GM12801 (cell line): ENCODE data around the gene SNX6.

ENCODE experiments used
- TF ChIP-seq, protein P1 (sequence below): IDR thresholded peaks from one replicate; pipeline ENCODE4 v1.5.1; 2011; ENCODE audit warnings: control low read depth; ENCODE audit not compliant: insufficient read length; ENCODE audit errors: extremely low read depth

SNX6 gene

DNA sequence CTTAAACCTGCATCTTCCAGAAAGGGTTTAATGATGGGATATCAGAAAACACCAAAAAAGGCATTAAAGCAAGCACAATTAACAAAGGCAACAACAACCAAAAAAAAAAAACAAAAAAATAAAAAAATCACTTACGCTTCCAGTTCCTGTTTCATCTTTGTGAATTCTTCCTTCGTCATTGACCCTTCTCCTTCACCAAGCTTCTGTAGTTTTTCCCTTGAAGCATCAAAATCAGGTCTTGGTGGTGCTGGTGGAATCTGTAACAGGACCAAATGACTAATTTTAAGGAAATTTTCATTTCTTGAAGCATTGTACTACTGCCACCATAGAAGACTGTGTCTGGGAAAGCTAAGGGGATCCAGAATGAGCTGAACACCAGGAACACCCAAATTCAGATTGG, 24.5 kb downstream of the SNX6 start:
- TF ChIP-seq, protein P1, sequence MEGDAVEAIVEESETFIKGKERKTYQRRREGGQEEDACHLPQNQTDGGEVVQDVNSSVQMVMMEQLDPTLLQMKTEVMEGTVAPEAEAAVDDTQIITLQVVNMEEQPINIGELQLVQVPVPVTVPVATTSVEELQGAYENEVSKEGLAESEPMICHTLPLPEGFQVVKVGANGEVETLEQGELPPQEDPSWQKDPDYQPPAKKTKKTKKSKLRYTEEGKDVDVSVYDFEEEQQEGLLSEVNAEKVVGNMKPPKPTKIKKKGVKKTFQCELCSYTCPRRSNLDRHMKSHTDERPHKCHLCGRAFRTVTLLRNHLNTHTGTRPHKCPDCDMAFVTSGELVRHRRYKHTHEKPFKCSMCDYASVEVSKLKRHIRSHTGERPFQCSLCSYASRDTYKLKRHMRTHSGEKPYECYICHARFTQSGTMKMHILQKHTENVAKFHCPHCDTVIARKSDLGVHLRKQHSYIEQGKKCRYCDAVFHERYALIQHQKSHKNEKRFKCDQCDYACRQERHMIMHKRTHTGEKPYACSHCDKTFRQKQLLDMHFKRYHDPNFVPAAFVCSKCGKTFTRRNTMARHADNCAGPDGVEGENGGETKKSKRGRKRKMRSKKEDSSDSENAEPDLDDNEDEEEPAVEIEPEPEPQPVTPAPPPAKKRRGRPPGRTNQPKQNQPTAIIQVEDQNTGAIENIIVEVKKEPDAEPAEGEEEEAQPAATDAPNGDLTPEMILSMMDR, result no peak

GRCh38 chr14:34604995-34605394, 25.0 kb downstream of the SNX6 start:
- TF ChIP-seq, protein P1, result no peak

- TF ChIP-seq, protein P1, result no peak
These were observed 33.1 kb downstream of the SNX6 start for GRCh38 chr14:34596891-34597290.

GRCh38 chr14:34593740-34594375, 36.1 kb downstream of the SNX6 start:
- TF ChIP-seq, protein P1, result no peak

DNA sequence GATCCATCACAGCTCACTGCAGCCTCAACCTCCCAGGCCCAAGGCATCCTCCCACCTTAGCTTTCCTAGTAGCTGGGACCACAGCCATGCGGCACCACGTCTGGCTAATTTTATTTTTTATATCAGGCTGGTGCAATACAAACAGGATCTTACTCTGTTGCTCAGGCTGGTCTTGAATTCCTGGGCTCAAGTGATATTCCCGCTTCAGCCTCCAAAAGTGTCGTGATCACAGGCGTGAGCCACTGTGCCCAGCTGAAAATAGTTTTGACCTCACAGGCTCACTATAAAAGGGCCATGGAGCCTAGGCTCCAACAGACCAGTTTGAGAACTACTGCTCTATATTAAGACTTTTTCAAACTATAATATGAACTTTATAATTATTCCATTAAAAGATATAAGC, 37.3 kb downstream of the SNX6 start:
- TF ChIP-seq, protein P1, result no peak

- TF ChIP-seq, protein P1, result no peak
These were observed 46.4 kb downstream of the SNX6 start for GRCh38 chr14:34583525-34583924.

DNA sequence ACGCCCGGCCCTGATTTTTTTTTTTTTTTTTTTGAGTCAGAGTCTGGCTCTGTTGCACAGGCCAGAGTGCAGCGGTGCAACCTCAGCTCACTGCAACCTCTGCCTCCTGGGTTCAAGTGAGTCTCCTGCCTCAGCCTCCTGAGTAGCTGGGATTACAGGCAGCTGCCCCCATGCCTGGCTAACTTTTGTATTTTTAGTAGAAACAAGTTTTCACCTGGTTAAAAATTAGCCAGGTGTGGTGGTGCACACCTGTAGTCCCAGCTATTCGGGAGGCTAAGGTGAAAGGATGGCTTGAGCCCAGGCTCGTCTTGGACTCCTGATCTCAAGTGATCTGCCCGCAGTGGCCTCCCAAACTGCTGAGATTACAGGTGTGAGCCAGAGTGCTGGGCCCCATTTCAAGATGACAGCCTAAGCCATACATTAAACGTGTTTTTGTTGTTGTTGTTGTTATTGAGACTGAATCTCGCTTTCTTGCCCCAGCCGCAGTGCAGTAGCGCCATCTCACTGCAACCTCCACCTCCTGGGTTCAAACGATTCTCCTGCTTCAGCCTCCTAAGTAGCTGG, 47.7 kb downstream of the SNX6 start:
- TF ChIP-seq, protein P1, result no peak

- TF ChIP-seq, protein P1, result no peak
These were observed 49.6 kb downstream of the SNX6 start for GRCh38 chr14:34580381-34580780.
